GM12891 (cell line): Measurements from ENCODE around the gene HDAC9.

Experiments
- POLR2A ChIP-seq: IDR thresholded peaks from 2 replicates; pipeline ENCODE4 v1.6.1; 2011; ENCODE audit warnings: low read depth, low read length, control low read depth
- POLR2AphosphoS5 ChIP-seq: IDR thresholded peaks from 2 replicates; pipeline ENCODE4 v1.6.1; 2011; ENCODE audit warnings: low read depth, low read length, control low read depth
- SPI1 ChIP-seq: IDR thresholded peaks from 2 replicates; pipeline ENCODE4 v1.6.1; 2011; ENCODE audit warnings: low read depth, low read length, control low read depth
- TAF1 ChIP-seq: IDR thresholded peaks from 2 replicates; pipeline ENCODE4 v1.6.1; 2011; ENCODE audit warnings: low read depth, low read length, control low read depth

DNA sequence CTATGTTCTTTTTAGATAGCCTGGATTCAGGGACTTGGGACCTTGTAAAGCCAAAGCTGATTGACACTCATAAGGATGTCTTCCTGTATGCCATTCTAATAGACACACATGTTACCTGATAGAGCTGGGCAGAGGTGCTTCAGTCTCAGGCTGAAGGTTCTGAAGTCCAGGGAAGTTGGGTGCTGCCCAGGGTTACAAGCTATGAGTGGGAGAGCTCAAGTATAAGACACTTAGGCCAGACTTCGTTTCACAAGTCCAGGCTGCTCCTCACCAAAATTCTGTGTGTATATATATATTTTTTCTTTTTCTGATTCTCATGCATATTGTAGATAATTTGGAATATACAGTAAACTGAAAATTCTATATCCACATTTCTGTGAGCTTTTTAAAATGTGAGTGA, 144.2 kb downstream of the HDAC9 start:
- no peak for TF ChIP-seq POLR2A
- TF ChIP-seq POLR2AphosphoS5: no peak
- no peak for TF ChIP-seq TAF1
- no peak for TF ChIP-seq SPI1
